Neural progenitor cell (in vitro differentiated cells): Measurements from ENCODE around the gene CFH. TPM values are rescaled to one million over a fixed set of nuclear protein-coding genes. Genes with fewer than 3 reads are reported as not detected.
"Not testable (repeated sequence)": the region's sequence is repeated elsewhere in the genome, so short reads cannot be mapped to it uniquely, and the experiment has no call there.

ENCODE experiments used
- DNase-seq: peaks from one replicate; pipeline ENCODE4 v3.0.0-alpha.2; 2016; ENCODE audit warnings: low spot score
- H2AFZ ChIP-seq: fragments of 200-600 bp; sonication (generic); replicated peaks from 2 replicates; pipeline ENCODE4 v1.6.1; 2016; ENCODE audit warnings: antibody characterized with exemption
- H3F3A ChIP-seq: fragments of 200-600 bp; sonication (generic); 2 replicates; pipeline ENCODE4 v1.6.1; 2016; ENCODE audit warnings: antibody characterized with exemption, low read depth
- H3K27ac ChIP-seq: fragments of 200-600 bp; sonication (generic); 2 replicates; pipeline ENCODE4 v1.5.1; 2016; ENCODE audit warnings: mild to moderate bottlenecking
- H3K27me3 ChIP-seq: fragments of 200-600 bp; sonication (generic); 2 replicates; pipeline ENCODE4 v1.6.1; 2016; ENCODE audit warnings: mild to moderate bottlenecking, moderate library complexity
- H3K36me3 ChIP-seq: fragments of 200-600 bp; sonication (generic); 2 replicates; pipeline ENCODE4 v1.5.1; 2016
- H3K4me1 ChIP-seq: fragments of 200-600 bp; sonication (generic); 2 replicates; pipeline ENCODE4 v1.6.1; 2016; ENCODE audit warnings: mixed run types
- H3K4me2 ChIP-seq: fragments of 200-600 bp; sonication (generic); 2 replicates; pipeline ENCODE4 v1.6.1; 2016
- H3K4me3 ChIP-seq: fragments of 200-600 bp; sonication (generic); 2 replicates; pipeline ENCODE4 v1.5.1; 2016
- H3K79me2 ChIP-seq: fragments of 200-600 bp; sonication (generic); 2 replicates; pipeline ENCODE4 v1.6.1; 2016; ENCODE audit warnings: low read depth
- H3K9ac ChIP-seq: fragments of 200-600 bp; sonication (generic); 2 replicates; pipeline ENCODE4 v1.6.1; 2016
- H3K9me3 ChIP-seq: fragments of 200-600 bp; sonication (generic); 2 replicates; pipeline ENCODE4 v1.5.1; 2016; ENCODE audit warnings: low read depth
- H4K20me1 ChIP-seq: fragments of 200-600 bp; sonication (generic); 2 replicates; pipeline ENCODE4 v1.6.1; 2016; ENCODE audit warnings: low read depth
- H3K27ac Mint-ChIP-seq: 3 replicates; pipeline ENCODE4 v1.8.0; 2021; ENCODE audit warnings: mixed read lengths
- H3K27me3 Mint-ChIP-seq: 2 replicates; pipeline ENCODE4 v1.8.0; 2022; ENCODE audit warnings: low read depth, mild to moderate bottlenecking, inconsistent platforms, moderate library complexity, mixed read lengths; ENCODE audit not compliant: insufficient read depth
- H3K36me3 Mint-ChIP-seq: 3 replicates; pipeline ENCODE4 v1.8.0; 2021; ENCODE audit warnings: mixed read lengths
- H3K4me1 Mint-ChIP-seq: 3 replicates; pipeline ENCODE4 v1.8.0; 2021; ENCODE audit warnings: mixed read lengths
- H3K4me3 Mint-ChIP-seq: 3 replicates; pipeline ENCODE4 v1.8.0; 2021; ENCODE audit warnings: mild to moderate bottlenecking, moderate library complexity, mixed read lengths
- H3K9me3 Mint-ChIP-seq: 3 replicates; pipeline ENCODE4 v1.8.0; 2020; ENCODE audit warnings: mixed read lengths
- EZH2 ChIP-seq: fragments of 200-600 bp; sonication (generic); IDR thresholded peaks from 2 replicates; pipeline ENCODE4 v1.6.1; 2017; ENCODE audit warnings: antibody characterized with exemption, mild to moderate bottlenecking, moderate library complexity
- EZH2phosphoT487 ChIP-seq: fragments of 200-600 bp; sonication (generic); IDR thresholded peaks from 2 replicates; pipeline ENCODE4 v1.6.1; 2017; ENCODE audit warnings: antibody characterized with exemption
- total RNA-seq: library from RNA; depleted of rRNA; stranded (reverse); fragments of >200 nt; gene quantifications from 2 replicates; pipeline ENCODE4 v1.2.3, GENCODE V29; 2015; ENCODE audit warnings: low replicate concordance
- TF ChIP-seq, protein P1 (sequence below): fragments of 200-600 bp; sonication (generic); IDR thresholded peaks from 2 replicates; pipeline ENCODE4 v1.5.1; 2017; ENCODE audit warnings: antibody characterized with exemption, mild to moderate bottlenecking

Gene CFH
- total RNA-seq, 1 donor from 2014 or later, result not detected

DNA sequence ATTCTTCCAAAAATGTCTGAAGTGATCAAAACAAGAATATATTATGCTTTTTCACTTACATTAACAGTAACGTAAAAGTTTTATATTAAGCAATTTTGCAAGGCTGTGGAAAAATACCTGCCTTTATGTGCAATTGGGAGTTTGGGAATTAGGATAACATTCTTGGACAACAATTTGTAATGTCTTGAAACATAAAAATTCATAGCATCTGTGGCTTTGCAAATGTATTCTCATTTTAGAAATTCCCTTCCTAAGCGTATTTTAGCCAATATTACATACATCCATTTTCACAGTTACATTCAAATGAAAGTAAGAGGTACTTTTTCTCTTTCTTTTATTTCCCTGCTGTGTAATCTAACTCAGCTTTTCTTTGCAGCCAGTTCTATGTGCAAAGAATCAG lies 13.4 kb upstream of the CFH start:
- no peaks in the 10 kb centered on the region for H3K9me3 Mint-ChIP-seq
- H3K27ac Mint-ChIP-seq, result no peak overlapping the region
- no peaks in the 10 kb centered on the region for H3K36me3 Mint-ChIP-seq
- no peak overlapping the region for H3K27ac ChIP-seq
- no peak overlapping the region for H3K9ac ChIP-seq
- H3K4me2 ChIP-seq, result no peak overlapping the region
- no peaks in the 10 kb centered on the region for H3K79me2 ChIP-seq
- no peaks in the 10 kb centered on the region for H3K36me3 ChIP-seq
- H3K9me3 ChIP-seq, result no peaks in the 10 kb centered on the region
- no peak for DNase-seq
- no peak overlapping the region for H2AFZ ChIP-seq
- H3K4me3 ChIP-seq, result no peak overlapping the region
- no peaks in the 10 kb centered on the region for H3K27me3 Mint-ChIP-seq
- no peaks in the 10 kb centered on the region for H3F3A ChIP-seq
- no peaks in the 10 kb centered on the region for H4K20me1 ChIP-seq
- H3K4me1 Mint-ChIP-seq, result no peaks in the 10 kb centered on the region
- no peaks in the 10 kb centered on the region for H3K27me3 ChIP-seq
- no peak overlapping the region for H3K4me3 Mint-ChIP-seq
- H3K4me1 ChIP-seq, result no peaks in the 10 kb centered on the region
- TF ChIP-seq, protein P1, sequence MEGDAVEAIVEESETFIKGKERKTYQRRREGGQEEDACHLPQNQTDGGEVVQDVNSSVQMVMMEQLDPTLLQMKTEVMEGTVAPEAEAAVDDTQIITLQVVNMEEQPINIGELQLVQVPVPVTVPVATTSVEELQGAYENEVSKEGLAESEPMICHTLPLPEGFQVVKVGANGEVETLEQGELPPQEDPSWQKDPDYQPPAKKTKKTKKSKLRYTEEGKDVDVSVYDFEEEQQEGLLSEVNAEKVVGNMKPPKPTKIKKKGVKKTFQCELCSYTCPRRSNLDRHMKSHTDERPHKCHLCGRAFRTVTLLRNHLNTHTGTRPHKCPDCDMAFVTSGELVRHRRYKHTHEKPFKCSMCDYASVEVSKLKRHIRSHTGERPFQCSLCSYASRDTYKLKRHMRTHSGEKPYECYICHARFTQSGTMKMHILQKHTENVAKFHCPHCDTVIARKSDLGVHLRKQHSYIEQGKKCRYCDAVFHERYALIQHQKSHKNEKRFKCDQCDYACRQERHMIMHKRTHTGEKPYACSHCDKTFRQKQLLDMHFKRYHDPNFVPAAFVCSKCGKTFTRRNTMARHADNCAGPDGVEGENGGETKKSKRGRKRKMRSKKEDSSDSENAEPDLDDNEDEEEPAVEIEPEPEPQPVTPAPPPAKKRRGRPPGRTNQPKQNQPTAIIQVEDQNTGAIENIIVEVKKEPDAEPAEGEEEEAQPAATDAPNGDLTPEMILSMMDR, result no peak
- no peak for TF ChIP-seq EZH2
- no peak for TF ChIP-seq EZH2phosphoT487

DNA sequence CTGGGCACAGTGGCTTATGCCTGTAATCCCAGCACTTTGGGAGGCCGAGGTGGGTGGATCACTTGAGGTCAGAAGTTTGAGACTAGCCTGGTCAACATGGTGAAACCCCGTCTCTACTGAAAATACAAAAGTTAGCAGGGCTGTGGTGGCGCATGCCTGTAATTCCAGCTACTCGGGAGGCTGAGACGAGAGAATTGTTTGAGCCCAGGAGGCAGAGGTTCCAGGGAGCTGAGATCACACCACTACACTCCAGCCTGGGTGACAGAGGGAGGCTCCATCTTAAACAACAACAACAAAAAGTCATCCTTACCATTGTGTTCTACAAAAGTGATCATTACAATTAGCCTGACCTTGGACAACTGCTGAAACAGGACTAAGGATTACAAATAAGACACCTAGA lies 12.6 kb upstream of the CFH start:
- H3K9ac ChIP-seq, H3K27ac ChIP-seq, H4K20me1 ChIP-seq, H3K4me3 ChIP-seq, H2AFZ ChIP-seq, H3K9me3 ChIP-seq, H3K36me3 Mint-ChIP-seq, H3K4me1 ChIP-seq, DNase-seq, H3K9me3 Mint-ChIP-seq, H3K4me2 ChIP-seq, H3K79me2 ChIP-seq, H3K36me3 ChIP-seq, H3K4me3 Mint-ChIP-seq, H3K27me3 ChIP-seq, H3K27ac Mint-ChIP-seq, H3K27me3 Mint-ChIP-seq, H3K4me1 Mint-ChIP-seq, H3F3A ChIP-seq: not testable (repeated sequence)

DNA sequence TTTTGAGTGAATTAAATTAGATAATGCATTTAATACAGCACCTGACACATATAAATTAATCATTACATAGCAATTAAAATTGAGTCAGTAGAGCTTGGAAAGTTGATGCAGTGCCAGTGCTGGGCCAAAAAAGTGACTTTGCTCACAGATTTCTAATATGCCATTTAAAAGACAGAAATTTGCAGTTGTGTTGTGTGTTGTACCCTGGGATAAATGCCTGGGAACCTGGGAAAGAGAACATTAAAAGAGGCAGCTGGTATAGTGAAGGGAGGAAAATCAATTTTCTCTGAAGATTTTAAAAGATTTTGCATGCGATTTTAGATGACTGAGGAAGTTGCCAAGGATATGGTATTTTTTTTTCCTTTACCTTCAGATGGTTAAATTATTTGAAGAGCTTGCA lies 10.9 kb upstream of the CFH start:
- Mint-ChIP-seq H3K4me1 (no peaks in the 10 kb centered on the region), H3K9me3 (no peaks in the 10 kb centered on the region), H3K4me3 (no peak overlapping the region), H3K27me3 (no peaks in the 10 kb centered on the region), H3K27ac (no peak overlapping the region), H3K36me3 (no peaks in the 10 kb centered on the region)
- Histone ChIP-seq H2AFZ (no peak overlapping the region), H3K4me3 (no peak overlapping the region), H3F3A (no peaks in the 10 kb centered on the region), H3K4me1 (no peaks in the 10 kb centered on the region), H3K36me3 (no peaks in the 10 kb centered on the region), H4K20me1 (no peaks in the 10 kb centered on the region), H3K79me2 (no peaks in the 10 kb centered on the region), H3K4me2 (no peak overlapping the region), H3K27me3 (no peaks in the 10 kb centered on the region), H3K9me3 (no peaks in the 10 kb centered on the region), H3K27ac (no peak overlapping the region), H3K9ac (no peak overlapping the region)
- no peak for DNase-seq
- TF ChIP-seq, protein P1, result no peak
- TF ChIP-seq EZH2phosphoT487, result no peak
- TF ChIP-seq EZH2, result no peak

DNA sequence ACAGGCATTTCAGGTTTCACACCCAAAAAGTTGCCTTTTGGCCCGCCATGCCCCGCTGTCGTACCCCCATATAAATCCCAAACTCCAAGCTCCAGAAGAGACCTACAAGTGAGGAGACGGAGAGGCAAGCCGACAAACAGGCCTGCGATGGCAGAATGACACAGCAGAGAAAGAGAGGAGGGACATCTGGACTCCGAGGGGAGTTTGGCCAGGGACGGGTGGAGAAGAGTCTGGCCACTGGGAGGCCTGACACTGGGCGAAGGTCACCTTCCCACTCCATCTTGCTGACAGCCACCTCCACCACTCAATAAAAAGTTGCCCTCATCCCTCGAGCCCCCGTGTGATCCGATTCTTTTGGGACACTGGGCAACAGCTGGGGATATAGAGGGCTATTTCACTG lies 1.9 kb upstream of the CFH start:
- Histone ChIP-seq H3K4me2 (no peak overlapping the region), H4K20me1 (no peaks in the 10 kb centered on the region), H3K9ac (no peak overlapping the region), H3K4me1 (no peaks in the 10 kb centered on the region), H3F3A (no peaks in the 10 kb centered on the region), H3K27me3 (no peaks in the 10 kb centered on the region), H3K27ac (no peak overlapping the region), H3K79me2 (no peaks in the 10 kb centered on the region), H3K4me3 (no peak overlapping the region), H2AFZ (peak overlapping the region; percentile 46), H3K36me3 (no peaks in the 10 kb centered on the region), H3K9me3 (no peaks in the 10 kb centered on the region)
- H3K9me3 Mint-ChIP-seq, result no peaks in the 10 kb centered on the region
- H3K4me3 Mint-ChIP-seq, result no peak overlapping the region
- no peaks in the 10 kb centered on the region for H3K36me3 Mint-ChIP-seq
- TF ChIP-seq EZH2phosphoT487 (no peak), EZH2 (no peak)
- TF ChIP-seq, protein P1, result no peak
- no peak overlapping the region for H3K27ac Mint-ChIP-seq
- H3K4me1 Mint-ChIP-seq, result no peaks in the 10 kb centered on the region
- no peaks in the 10 kb centered on the region for H3K27me3 Mint-ChIP-seq
- DNase-seq, result no peak
